GM23248 (cell line): ENCODE measurements around the gene KRT14. TPM values are rescaled to one million over a fixed set of nuclear protein-coding genes. Genes with fewer than 3 reads are reported as not detected.
"Not testable (repeated sequence)": the region's sequence is repeated elsewhere in the genome, so short reads cannot be mapped to it uniquely, and the experiment has no call there.

Experiments used
- DNase-seq: peaks from one replicate; pipeline ENCODE4 v3.0.0-alpha.2; 2015
- H2AFZ ChIP-seq: fragments of 200-600 bp; sonication (generic); 2 replicates; pipeline ENCODE4 v1.6.1; 2016; ENCODE audit warnings: antibody characterized with exemption
- H3F3A ChIP-seq: fragments of 200-600 bp; sonication (generic); 2 replicates; pipeline ENCODE4 v1.6.1; 2016; ENCODE audit warnings: mild to moderate bottlenecking, antibody characterized with exemption, mixed run types; ENCODE audit not compliant: insufficient read depth
- H3K27ac ChIP-seq: fragments of 200-600 bp; sonication (generic); 2 replicates; pipeline ENCODE4 v1.5.1; 2016; ENCODE audit warnings: mild to moderate bottlenecking
- H3K27me3 ChIP-seq: fragments of 200-600 bp; sonication (generic); replicated peaks from 2 replicates; pipeline ENCODE4 v1.6.1; 2016; ENCODE audit warnings: mild to moderate bottlenecking; ENCODE audit not compliant: insufficient read depth
- H3K36me3 ChIP-seq: fragments of 200-600 bp; sonication (generic); 2 replicates; pipeline ENCODE4 v1.6.1; 2016; ENCODE audit warnings: low read depth, mild to moderate bottlenecking
- H3K4me1 ChIP-seq: fragments of 200-600 bp; sonication (generic); 2 replicates; pipeline ENCODE4 v1.6.1; 2016; ENCODE audit warnings: mild to moderate bottlenecking; ENCODE audit not compliant: insufficient read depth
- H3K4me2 ChIP-seq: fragments of 200-600 bp; sonication (generic); one replicate; pipeline ENCODE4 v1.6.1; 2016; ENCODE audit warnings: mild to moderate bottlenecking; ENCODE audit not compliant: unreplicated experiment
- H3K4me3 ChIP-seq: fragments of 200-600 bp; sonication (generic); 2 replicates; pipeline ENCODE4 v1.5.1; 2016; ENCODE audit warnings: mild to moderate bottlenecking
- H3K79me2 ChIP-seq: fragments of 200-600 bp; sonication (generic); 2 replicates; pipeline ENCODE4 v1.6.1; 2016; ENCODE audit warnings: mild to moderate bottlenecking; ENCODE audit not compliant: insufficient read depth
- H3K9ac ChIP-seq: fragments of 200-600 bp; sonication (generic); 2 replicates; pipeline ENCODE4 v1.6.1; 2016; ENCODE audit warnings: mild to moderate bottlenecking
- H3K9me2 ChIP-seq: fragments of 200-600 bp; sonication (generic); 2 replicates; pipeline ENCODE4 v1.6.1; 2016; ENCODE audit warnings: mixed run types, mild to moderate bottlenecking, moderate library complexity; ENCODE audit not compliant: insufficient read depth
- H3K9me3 ChIP-seq: fragments of 200-600 bp; sonication (generic); one replicate; pipeline ENCODE4 v1.6.1; 2017; ENCODE audit warnings: low read depth
- H4K20me1 ChIP-seq: fragments of 200-600 bp; sonication (generic); 2 replicates; pipeline ENCODE4 v1.6.0; 2016; ENCODE audit not compliant: insufficient read depth
- EZH2 ChIP-seq: fragments of 200-600 bp; sonication (generic); IDR thresholded peaks from 2 replicates; pipeline ENCODE4 v1.6.1; 2018; ENCODE audit warnings: antibody characterized with exemption, mild to moderate bottlenecking; ENCODE audit not compliant: insufficient read depth, poor library complexity, severe bottlenecking
- EZH2phosphoT487 ChIP-seq: fragments of 200-600 bp; sonication (generic); IDR thresholded peaks from 2 replicates; pipeline ENCODE4 v1.6.1; 2018; ENCODE audit warnings: antibody characterized with exemption, moderate library complexity, mild to moderate bottlenecking, low read depth; ENCODE audit not compliant: insufficient read depth
- WGBS, 2 experiments: methylation state at CpG; one replicate each; pipeline ENCODE4 v1.1.6; 2015 to 2017; ENCODE audit warnings: low lambda C conversion rate in 2 of 2, low coverage in 1 of 2; ENCODE audit errors: missing lambda C conversion rate in 2 of 2; 5-methylcytosine and 5-hydroxymethylcytosine counted together
- in situ Hi-C: fragments of 300-500 bp; cut with MboI; formaldehyde crosslinking; loops from 2 replicates; pipeline ENCODE4 v1.15.0; 2020
- polyA plus RNA-seq: library from polyadenylated mRNA; unstranded; fragments of >200 nt; fragmentation: Nextera tagmentation; extraction: Ambion mirVana; gene quantifications from 2 replicates; pipeline ENCODE4 v1.2.1, GENCODE V29; 2016
- total RNA-seq: library from RNA; depleted of rRNA; stranded (reverse); fragments of >200 nt; shearing (Covaris generic); gene quantifications from 2 replicates; pipeline ENCODE4 v1.2.3, GENCODE V29; 2014

KRT14 gene
- total and polyA plus RNA-seq, 2 experiments from 2014 or later, result 0.93 TPM; not detected in 1

DNA sequence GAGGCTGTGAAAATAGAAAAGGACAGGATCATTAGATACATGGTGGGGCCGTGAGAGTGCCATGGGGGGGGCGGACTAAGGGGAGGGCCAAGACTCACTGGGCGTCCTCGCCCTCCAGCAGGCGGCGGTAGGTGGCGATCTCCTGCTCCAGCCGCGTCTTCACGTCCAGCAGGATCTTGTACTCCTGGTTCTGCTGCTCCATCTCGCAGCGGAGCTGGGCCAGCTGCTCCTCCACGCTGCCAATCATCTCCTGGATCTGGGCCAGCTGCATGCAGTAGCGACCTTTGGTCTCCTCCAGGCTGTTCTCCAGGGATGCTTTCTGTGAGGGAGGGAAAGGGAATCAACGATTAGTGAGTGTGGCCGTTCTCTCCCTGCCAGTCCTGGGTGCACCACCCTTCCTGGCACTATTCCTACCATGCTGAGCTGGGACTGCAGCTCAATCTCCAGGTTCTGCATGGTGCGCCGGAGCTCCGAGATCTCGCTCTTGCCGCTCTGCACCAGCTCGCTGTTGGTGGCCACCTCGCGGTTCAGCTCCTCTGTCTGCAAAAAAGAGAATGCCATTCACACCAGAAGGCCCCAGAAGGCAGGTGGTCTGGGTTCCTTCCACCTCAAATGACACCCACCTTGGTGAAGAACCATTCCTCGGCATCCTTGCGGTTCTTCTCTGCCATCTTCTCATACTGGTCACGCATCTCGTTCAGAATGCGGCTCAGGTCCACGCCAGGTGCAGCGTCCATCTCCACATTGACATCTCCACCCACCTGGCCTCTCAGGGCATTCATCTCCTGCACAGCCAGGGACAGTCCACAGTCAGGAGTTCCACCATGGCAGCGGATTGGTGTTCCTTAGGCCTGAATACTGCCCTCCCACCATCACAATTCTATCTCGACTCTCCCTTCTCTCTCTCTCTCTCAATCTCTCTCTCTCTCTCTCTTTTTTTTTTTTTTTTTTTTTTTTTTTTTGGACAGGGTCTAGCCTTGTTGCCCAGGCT is 3.3 kb downstream of the KRT14 start:
- H4K20me1 ChIP-seq, result no peaks in the 10 kb centered on the region
- no peaks in the 10 kb centered on the region for H3F3A ChIP-seq
- 0 out of 2 replicates have a peak, but pooled peaks cover 9% of the 10 kb centered on the region for H3K4me1 ChIP-seq
- TF ChIP-seq EZH2phosphoT487, result no peak
- TF ChIP-seq EZH2, result no peak
- no peak overlapping the region for H3K4me2 ChIP-seq
- no peak overlapping the region for H3K27ac ChIP-seq
- no peaks in the 10 kb centered on the region for H3K79me2 ChIP-seq
- H3K9me3 ChIP-seq, result no peaks in the 10 kb centered on the region
- WGBS, 2 experiments, result 59 to 60% methylated on average over 31 to 33 of the region's 33 CpGs
- no peak overlapping the region for H3K4me3 ChIP-seq
- in situ Hi-C loops, result no loop called here
- no peaks in the 10 kb centered on the region for H3K36me3 ChIP-seq
- peaks cover 1% of the 10 kb centered on the region; the same call in 1 of the 2 replicates for H3K27me3 ChIP-seq
- DNase-seq, result no peak
- no peaks in the 10 kb centered on the region for H3K9me2 ChIP-seq
- no peak overlapping the region for H2AFZ ChIP-seq
- H3K9ac ChIP-seq, result no peak overlapping the region

DNA sequence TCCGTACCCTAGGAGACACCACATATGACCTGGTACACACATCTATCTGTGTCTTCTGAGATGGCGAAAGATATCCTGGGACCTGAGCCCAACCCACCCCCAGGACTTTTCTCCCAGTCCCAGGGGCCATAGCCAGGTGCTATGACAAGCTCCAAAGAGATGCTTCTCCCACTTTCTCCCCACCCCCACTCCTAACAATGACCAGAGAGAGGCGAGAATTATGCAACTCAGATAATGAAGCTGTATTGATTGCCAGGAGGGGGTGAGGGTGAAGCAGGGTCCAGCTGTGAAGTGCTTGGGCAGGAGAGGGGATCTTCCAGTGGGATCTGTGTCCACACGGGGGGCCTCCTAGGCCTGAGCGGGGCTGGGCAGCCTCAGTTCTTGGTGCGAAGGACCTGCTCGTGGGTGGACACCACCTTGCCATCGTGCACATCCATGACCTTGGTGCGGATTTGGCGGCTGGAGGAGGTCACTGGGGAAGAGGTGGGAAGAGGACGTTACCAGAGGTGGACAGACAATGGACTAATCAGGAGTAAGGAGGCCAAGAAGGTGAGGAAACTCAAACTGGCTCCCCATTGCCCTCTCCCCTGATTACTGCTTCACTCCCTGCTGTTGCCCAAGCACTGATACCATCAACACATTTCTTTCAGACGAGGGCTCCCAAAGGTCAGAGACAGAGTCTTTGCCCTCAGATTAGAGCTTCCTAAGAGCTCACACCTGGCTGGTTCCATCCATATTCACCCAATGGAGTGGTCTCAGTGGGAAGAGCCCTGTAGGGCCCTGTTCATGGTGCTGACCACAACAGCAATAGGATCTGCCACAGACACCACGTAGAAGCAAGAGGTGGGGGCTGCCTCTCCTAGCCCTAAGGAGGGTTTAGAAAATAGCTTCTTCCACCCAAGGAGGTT is 4.4 kb downstream of the KRT14 start:
- in situ Hi-C loops, H3F3A ChIP-seq, H4K20me1 ChIP-seq, H3K4me3 ChIP-seq, H3K9me2 ChIP-seq, H3K79me2 ChIP-seq, DNase-seq, H3K4me1 ChIP-seq, H3K9me3 ChIP-seq, H3K9ac ChIP-seq, H3K27me3 ChIP-seq, H3K4me2 ChIP-seq, H2AFZ ChIP-seq, H3K36me3 ChIP-seq, H3K27ac ChIP-seq: not testable (repeated sequence)
- WGBS, 2 experiments, result 64 to 66% methylated on average over 13 of the region's 13 CpGs

DNA sequence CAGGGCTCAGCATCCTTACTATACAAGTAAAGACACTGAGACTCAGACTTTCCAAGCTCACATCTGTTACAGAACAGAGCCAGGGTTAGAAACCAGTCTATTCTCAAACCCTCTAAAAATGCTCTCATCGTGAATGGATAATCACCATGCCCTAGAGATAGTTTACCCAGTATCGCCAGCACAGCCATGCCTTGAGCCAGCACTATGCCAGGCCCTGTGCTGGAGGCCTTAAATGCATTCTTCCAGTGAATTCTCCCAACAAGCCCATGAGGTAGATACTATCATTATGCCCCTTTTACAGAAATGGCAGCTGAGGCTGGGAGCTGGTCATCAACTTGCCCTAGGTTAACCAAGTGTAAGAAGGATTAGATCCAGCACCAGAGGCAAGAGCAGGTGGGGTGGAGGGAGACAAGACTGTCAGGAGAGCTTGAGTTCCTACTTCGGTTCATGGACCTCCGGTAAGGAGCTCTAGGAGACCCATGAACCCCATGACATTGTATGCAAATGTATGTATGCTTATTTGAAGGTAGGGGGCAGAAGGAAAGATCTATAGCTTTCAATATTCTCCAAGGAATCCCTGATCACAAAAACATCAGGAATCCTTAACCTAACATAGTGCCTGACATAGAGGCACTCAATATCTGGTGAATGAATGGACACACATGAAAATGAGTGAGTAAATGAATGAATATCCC is 5.2 kb downstream of the KRT14 start:
- H2AFZ ChIP-seq, result no peak overlapping the region
- no peaks in the 10 kb centered on the region for H3K36me3 ChIP-seq
- no peaks in the 10 kb centered on the region for H3K79me2 ChIP-seq
- H3K27me3 ChIP-seq, result peaks cover 12% of the 10 kb centered on the region; the same call in 1 of the 2 replicates
- no peak overlapping the region for H3K27ac ChIP-seq
- in situ Hi-C loops, result no loop called here
- H3K4me3 ChIP-seq, result no peak overlapping the region
- no peaks in the 10 kb centered on the region for H3K9me2 ChIP-seq
- WGBS, 2 experiments, result 69 to 72% methylated on average over 4 of the region's 4 CpGs
- H3K4me2 ChIP-seq, result no peak overlapping the region
- 0 out of 2 replicates have a peak, but pooled peaks cover 9% of the 10 kb centered on the region for H3K4me1 ChIP-seq
- peak; percentile 37 for DNase-seq
- H3K9me3 ChIP-seq, result no peaks in the 10 kb centered on the region
- TF ChIP-seq EZH2phosphoT487, result no peak
- no peak for TF ChIP-seq EZH2
- H3K9ac ChIP-seq, result no peak overlapping the region
- no peaks in the 10 kb centered on the region for H4K20me1 ChIP-seq
- no peaks in the 10 kb centered on the region for H3F3A ChIP-seq
